Effector memory CD8-positive, alpha-beta T cell (primary cell): ENCODE data around the gene CD300LD.
A peak's percentile ranks its signal among the peaks of the same experiment; 100 is the strongest.

Experiments used
- ATAC-seq: fragments of 150-1000 bp; cut with Tn5 transposase; replicated peaks from 2 replicates; pipeline ENCODE4 v1.10.0; 2021; ENCODE audit warnings: mild to moderate bottlenecking, moderate library complexity
- DNase-seq, 3 experiments: peaks; one replicate each; pipeline ENCODE4 v3.0.0; 2021
- H3K27ac Mint-ChIP-seq, 2 donors: one replicate each; pipeline ENCODE4 v1.8.0; 2022; ENCODE audit warnings: mild to moderate bottlenecking in 2 of 2, mixed read lengths in 2 of 2, moderate library complexity in 2 of 2
- H3K27me3 Mint-ChIP-seq, 2 donors: one replicate each; pipeline ENCODE4 v1.8.0; 2022; ENCODE audit warnings: mixed read lengths in 2 of 2
- H3K36me3 Mint-ChIP-seq: one replicate; pipeline ENCODE4 v1.8.0; 2022; ENCODE audit warnings: mild to moderate bottlenecking, moderate library complexity, mixed read lengths; ENCODE audit not compliant: insufficient read depth
- H3K4me1 Mint-ChIP-seq, 2 donors: one replicate each; pipeline ENCODE4 v1.8.0; 2022; ENCODE audit warnings: low read depth in 2 of 2, mixed read lengths in 2 of 2
- H3K4me3 Mint-ChIP-seq, 2 donors: one replicate each; pipeline ENCODE4 v1.8.0; 2022; ENCODE audit warnings: mild to moderate bottlenecking in 2 of 2, mixed read lengths in 2 of 2, moderate library complexity in 2 of 2
- H3K9me3 Mint-ChIP-seq, 2 donors: one replicate each; pipeline ENCODE4 v1.8.0; 2022; ENCODE audit warnings: mixed read lengths in 2 of 2

Gene CD300LD

DNA sequence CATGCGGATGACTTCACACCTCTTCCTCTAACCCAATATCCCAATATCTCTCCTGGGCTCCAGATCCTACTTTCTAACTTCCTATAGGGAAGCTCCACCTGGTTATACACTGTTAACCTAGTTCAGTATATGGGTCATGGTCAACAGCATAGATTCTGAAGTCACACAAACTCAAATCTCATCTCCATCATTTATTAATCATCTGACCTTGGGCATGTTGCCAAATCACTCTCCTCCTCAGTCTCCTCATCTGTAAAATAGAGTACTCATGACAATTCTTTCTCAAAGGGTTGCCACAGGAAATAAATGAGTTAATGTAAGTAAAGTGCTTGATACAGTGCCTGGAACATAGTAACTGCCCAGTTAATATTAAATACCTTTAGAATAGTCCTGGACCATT is 32.0 kb upstream of the CD300LD start:
- Mint-ChIP-seq H3K36me3 (peaks cover 3% of the 10 kb centered on the region), H3K4me1 (no peaks in the 10 kb centered on the region), H3K4me3 (no peak overlapping the region), H3K9me3 (no peaks in the 10 kb centered on the region), H3K27me3 (peaks cover 73 to 78% of the 10 kb centered on the region in 2 donors), H3K27ac (no peak overlapping the region)
- ATAC-seq, result no peak
- no peak for DNase-seq

DNA sequence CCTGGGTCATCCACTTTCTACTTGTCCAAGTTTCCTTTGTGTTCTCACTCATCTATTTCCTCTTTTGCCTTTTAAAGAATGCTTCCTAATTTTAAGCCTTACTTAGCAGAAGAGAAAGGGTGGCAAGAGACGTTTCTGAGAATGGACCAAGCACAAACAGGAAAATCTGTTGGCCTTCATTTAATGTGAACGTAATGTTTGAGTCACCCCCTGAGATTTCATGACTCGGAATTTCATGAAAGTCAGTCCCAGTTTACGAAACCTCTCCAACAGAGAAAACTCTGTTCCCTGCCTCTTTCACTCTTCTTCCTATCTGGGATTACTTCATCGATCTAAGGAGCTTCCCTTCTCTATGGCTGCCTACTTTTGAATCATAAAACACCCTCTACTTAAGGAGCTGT is 31.6 kb upstream of the CD300LD start, which contains the start of gene CD300E:
TSS of gene CD300E (minus strand) at position 46 of the 401 bp plus-strand sequence. CDS start 117 bp downstream, outside the sequence.
- no peaks in the 10 kb centered on the region for H3K9me3 Mint-ChIP-seq
- peaks cover 73 to 78% of the 10 kb centered on the region in 2 donors for H3K27me3 Mint-ChIP-seq
- no peak for ATAC-seq
- no peaks in the 10 kb centered on the region for H3K4me1 Mint-ChIP-seq
- H3K27ac Mint-ChIP-seq, result no peak within 1 kb of the TSS
- peaks cover 6% of the 10 kb centered on the region for H3K36me3 Mint-ChIP-seq
- no peak within 1 kb of the TSS for H3K4me3 Mint-ChIP-seq
- DNase-seq, result no peak

DNA sequence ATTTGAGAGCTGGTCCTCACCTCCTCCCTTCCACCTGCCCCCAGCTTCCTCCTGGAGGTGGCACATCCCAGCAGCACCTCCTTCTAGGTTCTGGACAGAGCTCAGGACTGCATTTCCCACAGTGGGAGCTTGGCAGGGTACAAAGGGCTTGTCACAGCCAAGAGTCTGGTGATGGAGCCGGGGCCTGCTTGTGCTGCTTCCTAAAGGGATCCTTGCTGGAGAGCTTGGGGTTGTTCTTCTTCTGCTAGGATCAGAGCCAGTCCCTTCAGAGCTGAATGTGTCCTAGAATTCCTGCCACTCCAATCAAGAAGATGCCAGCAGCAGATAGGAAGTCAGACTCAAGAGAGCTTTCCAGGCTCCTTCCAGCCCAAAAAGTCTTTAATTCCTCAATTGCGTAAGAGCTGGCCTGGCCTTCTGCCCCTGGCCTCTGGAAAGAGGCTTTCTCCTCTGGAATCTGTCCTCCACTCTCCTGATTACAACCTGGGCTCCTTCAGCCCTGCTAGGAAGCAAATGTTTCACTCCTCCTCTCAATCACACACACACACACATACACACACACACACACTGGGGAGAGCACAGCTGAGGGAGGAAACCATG is 27.1 kb upstream of the CD300LD start:
- Mint-ChIP-seq H3K27me3 (peaks cover 77 to 83% of the 10 kb centered on the region in 2 donors), H3K4me1 (no peaks in the 10 kb centered on the region), H3K36me3 (peaks cover 10% of the 10 kb centered on the region), H3K9me3 (no peaks in the 10 kb centered on the region), H3K4me3 (no peak overlapping the region), H3K27ac (peak overlapping the region in 1 of 2 donors; percentile 29)
- DNase-seq, result no peak
- ATAC-seq, result no peak

DNA sequence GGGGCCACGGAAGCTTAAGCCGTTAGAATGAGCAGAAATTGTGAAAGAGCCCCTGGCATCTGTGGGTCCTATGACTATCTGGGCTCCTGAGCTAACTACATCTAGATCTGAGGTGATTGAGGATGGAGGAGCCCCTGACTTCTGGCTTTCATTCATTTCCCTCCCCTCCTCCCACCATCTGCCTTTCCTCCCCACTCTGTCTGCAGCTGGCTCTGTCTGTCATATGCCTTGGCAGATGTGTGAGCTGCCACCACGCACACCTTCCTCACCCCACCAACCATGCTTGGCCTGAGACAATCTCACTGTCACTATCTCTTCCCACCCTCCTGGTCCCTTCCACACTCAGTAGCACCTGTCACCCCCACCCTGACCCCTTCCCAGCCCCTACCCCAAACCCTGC is 26.4 kb upstream of the CD300LD start:
- Mint-ChIP-seq H3K4me3 (no peak overlapping the region), H3K27me3 (peaks cover 70 to 76% of the 10 kb centered on the region in 2 donors), H3K9me3 (no peaks in the 10 kb centered on the region), H3K4me1 (no peaks in the 10 kb centered on the region), H3K36me3 (peaks cover 10% of the 10 kb centered on the region), H3K27ac (peak overlapping the region in 1 of 2 donors; percentile 29)
- ATAC-seq, result no peak
- no peak for DNase-seq

DNA sequence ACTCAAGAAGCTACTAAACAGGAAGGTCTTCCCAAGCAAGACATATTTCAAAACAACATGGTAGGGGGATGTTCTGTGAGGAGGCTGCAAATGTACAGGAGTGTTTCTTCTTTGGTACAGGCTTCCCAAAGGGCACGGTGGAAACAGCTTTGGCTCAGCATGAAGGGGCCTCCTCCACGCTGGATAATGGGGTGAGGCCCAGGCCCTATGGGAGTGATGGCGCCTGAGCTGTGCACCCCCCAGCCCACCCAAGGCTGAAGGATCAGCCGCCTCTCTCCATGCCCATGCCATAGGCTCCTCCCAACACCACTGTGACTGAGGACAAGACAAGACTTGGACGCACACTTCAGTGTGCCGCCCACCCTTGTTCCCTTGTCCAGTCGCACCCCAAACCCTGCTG is 24.6 kb upstream of the CD300LD start:
- no peak for ATAC-seq
- H3K27me3 Mint-ChIP-seq, result peaks cover 53 to 62% of the 10 kb centered on the region in 2 donors
- no peaks in the 10 kb centered on the region for H3K9me3 Mint-ChIP-seq
- peaks cover 0 to 7% of the 10 kb centered on the region in 2 donors for H3K4me1 Mint-ChIP-seq
- peaks cover 7% of the 10 kb centered on the region for H3K36me3 Mint-ChIP-seq
- no peak overlapping the region for H3K27ac Mint-ChIP-seq
- H3K4me3 Mint-ChIP-seq, result no peak overlapping the region
- DNase-seq, result no peak

DNA sequence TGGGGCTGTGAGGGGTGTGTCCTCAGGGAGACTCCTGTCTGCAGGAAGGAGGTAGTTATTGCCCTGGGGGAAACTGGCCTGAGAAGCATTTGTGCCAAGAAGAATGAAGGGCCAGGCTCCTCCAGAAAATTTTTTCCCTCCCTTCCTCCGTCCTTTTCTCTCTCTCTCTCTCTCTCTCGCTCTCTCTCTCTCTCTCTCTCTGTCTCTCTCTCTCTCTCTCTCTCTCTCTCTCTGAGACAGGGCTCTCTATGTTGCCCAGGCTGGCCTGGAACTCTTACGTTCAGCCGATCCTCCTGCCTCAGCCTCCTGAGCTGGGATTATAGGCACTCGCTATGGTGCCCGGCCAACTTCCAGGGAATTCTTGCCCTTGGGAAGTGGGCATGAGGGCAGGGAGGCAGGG is 20.0 kb upstream of the CD300LD start:
- Mint-ChIP-seq H3K4me1 (peaks cover 0 to 7% of the 10 kb centered on the region in 2 donors), H3K9me3 (no peaks in the 10 kb centered on the region), H3K36me3 (peaks cover 4% of the 10 kb centered on the region), H3K27ac (no peak overlapping the region), H3K27me3 (peaks cover 30 to 40% of the 10 kb centered on the region in 2 donors), H3K4me3 (no peak overlapping the region)
- ATAC-seq, result no peak
- DNase-seq, result no peak

DNA sequence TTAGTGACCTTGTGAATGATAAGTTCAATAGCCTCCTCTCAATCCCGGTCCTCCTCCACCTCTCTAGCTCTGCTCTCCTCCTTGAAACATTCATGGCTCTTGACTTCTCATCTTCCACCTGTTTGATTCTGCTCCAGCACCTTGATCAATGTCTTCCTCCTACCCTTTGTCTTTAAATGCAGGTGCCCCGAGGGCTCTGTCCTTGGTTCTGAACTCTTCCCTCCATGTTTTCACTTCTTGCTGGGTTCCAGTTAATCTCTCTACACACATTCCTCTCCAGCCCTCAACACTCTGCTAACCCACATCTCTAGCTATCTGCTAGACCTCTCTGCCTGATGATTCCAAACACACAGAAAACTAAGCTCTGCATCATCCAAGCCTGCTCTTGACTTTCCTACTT is 18.0 kb upstream of the CD300LD start:
- ATAC-seq, result no peak
- Mint-ChIP-seq H3K9me3 (no peaks in the 10 kb centered on the region), H3K27me3 (peaks cover 24 to 37% of the 10 kb centered on the region in 2 donors), H3K4me1 (peaks cover 0 to 7% of the 10 kb centered on the region in 2 donors), H3K27ac (no peak overlapping the region), H3K4me3 (no peak overlapping the region), H3K36me3 (no peaks in the 10 kb centered on the region)
- DNase-seq, result no peak

DNA sequence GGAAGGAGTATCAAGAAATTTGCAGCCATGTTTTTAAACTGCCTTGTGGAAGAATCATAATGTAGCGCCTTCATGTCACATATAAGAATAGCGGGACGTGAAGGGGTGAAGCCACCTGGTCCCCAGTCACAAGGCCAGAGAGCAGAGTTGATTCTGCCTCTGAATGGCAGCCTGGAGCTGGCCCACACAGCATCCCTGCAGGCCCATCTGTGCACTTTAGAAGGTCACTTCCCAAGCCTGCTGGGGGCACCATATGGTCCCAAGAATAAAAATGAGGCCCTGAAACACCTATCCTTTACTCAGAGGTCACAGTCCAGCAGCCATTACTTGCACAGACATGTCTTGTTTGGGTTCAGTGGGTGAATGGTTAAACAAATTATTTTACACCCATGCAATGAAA is 16.4 kb upstream of the CD300LD start:
- no peaks in the 10 kb centered on the region for H3K36me3 Mint-ChIP-seq

DNA sequence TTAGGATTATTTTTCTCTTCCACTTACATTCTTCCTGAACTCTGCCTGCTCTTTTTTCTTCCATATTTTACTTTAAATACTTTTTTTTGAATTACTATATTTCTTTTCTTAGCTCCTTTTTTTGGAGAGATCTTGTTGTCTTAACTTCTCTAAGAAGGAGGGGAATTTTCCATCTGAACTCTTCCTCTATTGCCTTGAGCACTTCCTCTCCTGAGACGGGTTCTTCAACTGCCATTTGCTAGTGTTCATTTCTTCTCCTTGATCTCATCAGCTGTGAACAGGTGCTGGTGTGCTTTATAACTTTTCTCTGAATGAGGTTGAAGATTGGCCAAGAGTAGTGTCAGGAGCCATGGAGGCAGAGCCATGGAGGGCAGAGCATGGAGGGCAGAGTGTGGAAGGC is 15.1 kb upstream of the CD300LD start:
- Mint-ChIP-seq H3K4me1 (no peaks in the 10 kb centered on the region), H3K9me3 (no peaks in the 10 kb centered on the region), H3K27me3 (peaks cover 37 to 56% of the 10 kb centered on the region in 2 donors), H3K27ac (no peak overlapping the region), H3K4me3 (no peak overlapping the region), H3K36me3 (no peaks in the 10 kb centered on the region)
- no peak for ATAC-seq
- DNase-seq, result no peak

More for the DNA sequence above, 16.4 kb upstream of the CD300LD start:
- Mint-ChIP-seq H3K27me3 (peaks cover 24 to 43% of the 10 kb centered on the region in 2 donors), H3K4me3 (no peak overlapping the region), H3K4me1 (peaks cover 0 to 7% of the 10 kb centered on the region in 2 donors), H3K9me3 (no peaks in the 10 kb centered on the region), H3K27ac (no peak overlapping the region)
- ATAC-seq (no peak), DNase-seq (no peak)

DNA sequence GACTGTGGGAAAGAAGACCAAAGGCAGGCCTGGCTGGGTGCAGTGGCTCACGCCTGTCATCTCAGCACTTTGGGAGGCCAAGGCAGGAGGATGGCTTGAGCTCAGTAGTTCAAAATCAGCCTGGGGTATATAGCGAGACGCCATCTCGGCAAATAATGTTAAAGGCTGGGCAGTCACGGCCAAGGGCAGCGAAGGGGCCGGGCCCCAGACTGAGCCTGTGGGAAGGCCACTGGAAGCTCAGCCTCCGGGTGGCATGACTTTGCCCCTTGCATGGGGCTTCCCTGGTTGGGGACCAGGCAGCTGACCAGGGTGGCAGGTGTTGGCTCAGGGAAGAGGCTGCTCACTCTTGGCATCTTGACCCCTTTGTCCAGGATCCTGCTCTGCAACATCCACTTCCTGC is 14.0 kb upstream of the CD300LD start:
- no peak overlapping the region for H3K27ac Mint-ChIP-seq

DNA sequence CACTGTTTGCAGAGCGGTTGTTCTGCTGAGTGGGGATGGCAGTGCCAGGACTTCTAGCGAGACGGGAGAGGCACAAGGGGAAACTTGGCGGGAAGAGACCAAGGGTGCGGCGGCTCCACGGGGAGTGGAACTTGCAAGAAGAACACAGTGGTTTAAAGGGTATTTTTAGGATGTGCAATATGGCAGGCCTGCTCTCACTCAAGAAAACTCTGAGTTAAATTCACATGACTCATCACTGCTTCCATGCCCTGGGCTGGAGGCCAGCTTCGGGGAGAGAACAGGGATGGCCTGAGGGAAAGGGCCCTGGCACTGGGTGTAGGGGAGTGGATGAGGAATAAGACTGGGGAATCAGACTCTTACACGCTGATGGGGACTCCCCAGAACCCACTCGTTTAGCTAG is 13.3 kb upstream of the CD300LD start:
- Mint-ChIP-seq H3K36me3 (no peaks in the 10 kb centered on the region), H3K4me3 (no peak overlapping the region), H3K27ac (peak overlapping the region in 1 of 2 donors; percentile 11), H3K27me3 (peaks cover 54 to 74% of the 10 kb centered on the region in 2 donors), H3K4me1 (no peaks in the 10 kb centered on the region), H3K9me3 (no peaks in the 10 kb centered on the region)
- ATAC-seq (no peak), DNase-seq (no peak)

More for the DNA sequence above, 14.0 kb upstream of the CD300LD start:
- Mint-ChIP-seq H3K27me3 (peaks cover 47 to 67% of the 10 kb centered on the region in 2 donors), H3K9me3 (no peaks in the 10 kb centered on the region), H3K36me3 (no peaks in the 10 kb centered on the region), H3K4me1 (no peaks in the 10 kb centered on the region), H3K4me3 (no peak overlapping the region)
- ATAC-seq, result no peak
- no peak for DNase-seq

DNA sequence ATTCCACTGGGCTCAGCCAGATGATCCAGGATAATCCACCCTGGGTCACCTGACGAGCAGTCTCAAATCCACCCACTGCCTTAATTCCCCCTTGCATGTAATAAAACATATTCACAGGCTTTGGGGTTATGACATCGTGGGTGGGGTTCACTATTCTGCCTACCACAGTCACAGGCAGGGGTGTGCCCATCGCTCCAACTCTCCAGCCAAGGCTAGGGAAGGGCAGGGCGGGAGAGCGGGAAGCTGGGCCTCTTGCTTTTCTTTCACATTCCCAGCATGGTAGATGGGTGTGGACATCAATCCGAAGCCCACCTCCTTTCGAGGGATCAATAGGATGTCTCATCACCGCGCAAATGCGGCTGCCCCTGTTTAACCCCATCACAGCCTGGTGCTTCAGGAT is 12.7 kb upstream of the CD300LD start:
- no peak overlapping the region for H3K27ac Mint-ChIP-seq

DNA sequence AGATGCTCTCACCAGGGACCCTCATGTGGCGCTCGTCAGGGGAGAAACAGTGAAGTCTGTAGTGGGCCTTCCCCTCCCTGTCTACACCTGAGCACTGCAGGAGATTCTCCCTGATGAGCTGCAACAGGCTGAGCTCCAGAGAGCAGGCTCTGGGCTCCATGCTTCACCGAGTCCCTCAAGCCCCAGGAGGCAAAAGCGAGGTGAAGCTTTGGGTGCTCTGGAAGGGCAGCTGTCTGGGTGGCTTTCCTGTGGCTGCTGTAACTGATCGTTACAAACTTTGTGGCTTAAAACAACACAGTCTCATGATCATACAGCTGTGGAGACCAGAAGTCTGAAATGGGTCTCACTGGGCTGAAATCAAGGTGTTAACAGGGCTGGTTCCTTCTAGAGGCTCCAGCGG is 12.1 kb upstream of the CD300LD start:
- H3K36me3 Mint-ChIP-seq, result no peaks in the 10 kb centered on the region
- no peak overlapping the region for H3K27ac Mint-ChIP-seq
- H3K4me3 Mint-ChIP-seq, result no peak overlapping the region
- peaks cover 66 to 83% of the 10 kb centered on the region in 2 donors for H3K27me3 Mint-ChIP-seq
- H3K9me3 Mint-ChIP-seq, result no peaks in the 10 kb centered on the region
- H3K4me1 Mint-ChIP-seq, result no peaks in the 10 kb centered on the region
- DNase-seq (no peak), ATAC-seq (no peak)

More for the DNA sequence above, 12.7 kb upstream of the CD300LD start:
- Mint-ChIP-seq H3K4me3 (no peak overlapping the region), H3K9me3 (no peaks in the 10 kb centered on the region), H3K36me3 (no peaks in the 10 kb centered on the region), H3K27me3 (peaks cover 60 to 78% of the 10 kb centered on the region in 2 donors), H3K4me1 (no peaks in the 10 kb centered on the region)
- no peak for DNase-seq
- ATAC-seq, result no peak

DNA sequence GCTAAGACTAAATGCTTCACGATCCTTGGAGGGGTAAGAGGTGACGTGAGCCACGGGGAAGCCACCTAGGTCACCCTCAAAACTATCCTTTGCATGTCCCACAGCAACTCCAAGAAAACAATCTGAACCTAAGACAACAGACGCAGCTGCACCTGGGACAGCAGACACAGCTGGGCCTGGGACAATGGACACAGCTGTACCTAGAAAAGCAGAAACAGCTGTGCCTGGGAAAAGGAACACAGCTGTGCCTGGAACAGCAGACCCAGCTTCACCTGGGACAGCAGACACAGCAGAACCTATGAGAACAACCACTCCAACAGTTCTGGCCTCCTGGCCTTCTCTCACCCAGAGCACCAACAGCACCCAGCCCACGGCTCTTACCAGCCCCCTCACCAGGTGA is 11.7 kb upstream of the CD300LD start:
- Mint-ChIP-seq H3K27me3 (peaks cover 68 to 88% of the 10 kb centered on the region in 2 donors), H3K4me3 (no peak overlapping the region)
- ATAC-seq, result no peak

More for the DNA sequence above, 11.7 kb upstream of the CD300LD start:
- DNase-seq, result no peak
- Mint-ChIP-seq H3K27ac (no peak overlapping the region), H3K36me3 (no peaks in the 10 kb centered on the region), H3K9me3 (no peaks in the 10 kb centered on the region), H3K4me1 (peaks cover under 1 to 1% of the 10 kb centered on the region in 2 donors)
